H1 (cell line): ENCODE measurements around the gene SMIM32. TPM values are rescaled to one million over a fixed set of nuclear protein-coding genes. Genes with fewer than 3 reads are reported as not detected.

Experiments
- CTCF ChIA-PET: fragments of 300-600 bp; sonication (Branson Sonifier 250); formaldehyde crosslinking; loops from one replicate; lab custom pipeline; 2021; ENCODE audit not compliant: partially characterized antibody; lab: Charles Lee
- POLR2A ChIA-PET: fragments of 300-600 bp; sonication (Branson Sonifier 250); formaldehyde crosslinking; loops from one replicate; lab custom pipeline; 2021; ENCODE audit warnings: inconsistent platforms; ENCODE audit not compliant: partially characterized antibody; lab: Charles Lee
- DNase-seq, 2 experiments: peaks; one replicate each; pipeline versions ENCODE4 v3.0.0 to v3.0.0-alpha.2; 2010 to 2022; ENCODE audit warnings: low spot score in 2 of 2, low read depth in 1 of 2, mixed read lengths in 1 of 2
- FAIRE-seq: peaks from 2 replicates; lab custom pipeline; 2011; peaks lifted over from hg19 to GRCh38; lab: Jason Lieb, UNC
- H2AFZ ChIP-seq: 2 replicates; pipeline ENCODE4 v1.8.1; 2012; ENCODE audit warnings: low read length, inconsistent platforms
- H2AK5ac ChIP-seq: 2 replicates; pipeline ENCODE4 v1.6.1; 2013; ENCODE audit warnings: low read depth, low read length
- H2BK120ac ChIP-seq: replicated peaks from 2 replicates; pipeline ENCODE3; 2013; ENCODE audit warnings: low read depth, low read length, inconsistent platforms
- H2BK12ac ChIP-seq: 2 replicates; pipeline ENCODE4 v1.6.1; 2013; ENCODE audit warnings: low read depth, low read length
- H2BK15ac ChIP-seq: 2 replicates; pipeline ENCODE4 v1.6.1; 2013; ENCODE audit warnings: low read length
- H2BK20ac ChIP-seq: 2 replicates; pipeline ENCODE4 v1.6.1; 2013; ENCODE audit warnings: low read length
- H2BK5ac ChIP-seq: 2 replicates; pipeline ENCODE4 v1.6.1; 2013; ENCODE audit warnings: low read depth, low read length
- H3K14ac ChIP-seq: 2 replicates; pipeline ENCODE4 v1.6.1; 2013; ENCODE audit warnings: inconsistent platforms; ENCODE audit not compliant: insufficient read length
- H3K18ac ChIP-seq: 2 replicates; pipeline ENCODE4 v1.6.1; 2013; ENCODE audit warnings: low read length; ENCODE audit errors: extremely low read depth
- H3K23ac ChIP-seq: 2 replicates; pipeline ENCODE4 v1.6.1; 2013; ENCODE audit warnings: inconsistent platforms; ENCODE audit not compliant: insufficient read length
- H3K23me2 ChIP-seq: 2 replicates; pipeline ENCODE4 v1.6.1; 2013; ENCODE audit warnings: low read depth, low read length
- H3K27ac ChIP-seq: 2 replicates; pipeline ENCODE4 v1.6.1; 2011; ENCODE audit warnings: low read depth, low read length, inconsistent platforms
- H3K27me3 ChIP-seq, 4 experiments: replicated peaks in 1 of 4; 1 replicate in 1 of 4; 2 replicates in 3 of 4; pipeline versions ENCODE4 v1.6.1 to v1.8.1; 2011 to 2013; ENCODE audit warnings: low read length in 3 of 4, mild to moderate bottlenecking in 3 of 4, inconsistent platforms in 2 of 4, mixed read lengths in 2 of 4, moderate library complexity in 1 of 4; ENCODE audit not compliant: control insufficient read depth in 3 of 4, insufficient read depth in 3 of 4; ENCODE audit errors: extremely low read depth in 1 of 4
- H3K36me3 ChIP-seq, 4 experiments: 2 replicates each; pipeline versions ENCODE4 v1.6.1 to v1.8.1; 2011 to 2013; ENCODE audit warnings: mild to moderate bottlenecking in 4 of 4, low read length in 3 of 4, moderate library complexity in 2 of 4, control low read depth in 1 of 4, inconsistent platforms in 1 of 4; ENCODE audit not compliant: insufficient read depth in 4 of 4, control insufficient read depth in 2 of 4
- H3K4ac ChIP-seq: replicated peaks from 2 replicates; pipeline ENCODE3; 2013; ENCODE audit warnings: low read length, low read depth, mixed read lengths, inconsistent platforms; ENCODE audit not compliant: insufficient read length
- H3K4me1 ChIP-seq, 4 experiments: replicated peaks in 1 of 4; 1 replicate in 1 of 4; 2 replicates in 3 of 4; pipeline versions ENCODE4 v1.6.1 to v1.8.1; 2011 to 2013; ENCODE audit warnings: low read length in 3 of 4, inconsistent platforms in 2 of 4, mixed read lengths in 1 of 4; ENCODE audit not compliant: insufficient read depth in 4 of 4, control insufficient read depth in 3 of 4
- H3K4me2 ChIP-seq, 2 experiments: 2 replicates each; pipeline versions ENCODE4 v1.6.1 to v1.8.1; 2011 to 2013; ENCODE audit warnings: low read depth in 2 of 2, low read length in 2 of 2, control low read depth in 1 of 2, inconsistent platforms in 1 of 2, mild to moderate bottlenecking in 1 of 2; ENCODE audit not compliant: insufficient read depth in 1 of 2
- H3K4me3 ChIP-seq, 4 experiments: fragments of 200-600, 300-600 bp in 1 of 4; sonication (generic), shearing (Covaris generic), sonication (Bioruptor Twin) in 1 of 4; 2 replicates each; pipeline versions ENCODE4 v1.5.1 to v1.8.1; 2011 to 2016; ENCODE audit warnings: low read length in 4 of 4, low read depth in 3 of 4, control low read depth in 2 of 4, inconsistent platforms in 2 of 4, mild to moderate bottlenecking in 2 of 4, mixed read lengths in 1 of 4, moderate library complexity in 1 of 4; ENCODE audit not compliant: insufficient read depth in 2 of 4; ENCODE audit errors: extremely low read depth in 1 of 4
- H3K56ac ChIP-seq: replicated peaks from 2 replicates; pipeline ENCODE3; 2013; ENCODE audit warnings: low read depth, mild to moderate bottlenecking, mixed read lengths, low read length, inconsistent platforms; ENCODE audit not compliant: insufficient read length
- H3K79me1 ChIP-seq: 2 replicates; pipeline ENCODE4 v1.6.1; 2013; ENCODE audit warnings: low read depth, low read length, control low read depth
- H3K79me2 ChIP-seq, 2 experiments: 2 replicates each; pipeline versions ENCODE4 v1.6.1 to v1.8.1; 2012 to 2013; ENCODE audit warnings: low read length in 2 of 2, mild to moderate bottlenecking in 2 of 2, inconsistent platforms in 1 of 2; ENCODE audit not compliant: insufficient read depth in 2 of 2, control insufficient read depth in 1 of 2
- H3K9ac ChIP-seq, 4 experiments: replicated peaks in 1 of 4; 1 replicate in 1 of 4; 2 replicates in 3 of 4; pipeline versions ENCODE4 v1.6.1 to v1.8.1; 2011 to 2013; ENCODE audit warnings: low read depth in 3 of 4, low read length in 3 of 4, control low read depth in 2 of 4, mild to moderate bottlenecking in 2 of 4, moderate library complexity in 2 of 4, inconsistent platforms in 1 of 4; ENCODE audit errors: extremely low read depth in 1 of 4
- H3K9me3 ChIP-seq, 2 experiments: 2 replicates each; pipeline versions ENCODE4 v1.6.1 to v1.8.1; 2012 to 2013; ENCODE audit warnings: mild to moderate bottlenecking in 2 of 2, moderate library complexity in 2 of 2, control low read depth in 1 of 2, inconsistent platforms in 1 of 2, low read depth in 1 of 2, low read length in 1 of 2, mixed read lengths in 1 of 2; ENCODE audit not compliant: insufficient read depth in 2 of 2
- H4K20me1 ChIP-seq, 2 experiments: replicated peaks in 1 of 2; 2 replicates each; pipeline versions ENCODE3 to v1.8.1; 2011 to 2013; ENCODE audit warnings: inconsistent platforms in 2 of 2, low read length in 2 of 2, mild to moderate bottlenecking in 1 of 2; ENCODE audit not compliant: insufficient read depth in 2 of 2, control insufficient read depth in 1 of 2
- H4K5ac ChIP-seq: 2 replicates; pipeline ENCODE4 v1.6.1; 2013; ENCODE audit warnings: low read length, low read depth, mixed read lengths, inconsistent platforms; ENCODE audit not compliant: insufficient read length
- H4K8ac ChIP-seq: 2 replicates; pipeline ENCODE4 v1.8.0; 2013; ENCODE audit warnings: mild to moderate bottlenecking, moderate library complexity, low read length, inconsistent platforms; ENCODE audit not compliant: insufficient read depth; ENCODE audit errors: extremely low read depth
- H4K91ac ChIP-seq: replicated peaks from 2 replicates; pipeline ENCODE3; 2013; ENCODE audit warnings: low read length, mixed read lengths, inconsistent platforms; ENCODE audit not compliant: insufficient read length
- WGBS, 2 experiments: shearing (Covaris generic) in 1 of 2; methylation state at CpG; one replicate each; pipeline versions ENCODE4 v1.1.6 to v1.1.7; 2013 to 2015; ENCODE audit warnings: low lambda C conversion rate in 2 of 2, mixed read lengths in 2 of 2, inconsistent platforms in 1 of 2, low coverage in 1 of 2, missing lambda C conversion rate in 1 of 2; ENCODE audit not compliant: insufficient replicate concordance in 2 of 2, insufficient coverage in 1 of 2, insufficient read length in 1 of 2; ENCODE audit errors: extremely low coverage in 1 of 2, missing lambda C conversion rate in 1 of 2; 5-methylcytosine and 5-hydroxymethylcytosine counted together
- polyA plus RNA-seq, 7 experiments: library from polyadenylated mRNA; depleted of rRNA in 3 of 7; stranded (reverse) in 5 of 7; unstranded in 2 of 7; fragments of >200 nt in 5 of 7; fragments of 200-250 nt in 2 of 7; gene quantifications; 1 replicate in 5 of 7; 2 replicates in 1 of 7; 4 replicates in 1 of 7; pipeline versions ENCODE4 v1.2.1 to v1.2.3, GENCODE V29; 2011 to 2013; ENCODE audit warnings: missing spikeins in 2 of 7, mixed read lengths in 2 of 7
- total RNA-seq: library from RNA; stranded (reverse); fragmentation: NEBNext Ultra II Directional; extraction: Animal tissue kit (Norgen Biotek cat#: 25700); gene quantifications from 2 replicates; pipeline ENCODE4 v1.2.1, GENCODE V29; 2021

Gene SMIM32
- total and polyA plus RNA-seq, 2 of the 8 experiments (the other 6 are each of a cell fraction or from before 2014, with no cell fraction given): 0.09 to 0.22 TPM

GRCh38 chr5:136222580-136223235, 29.7 kb upstream of the SMIM32 start:
- H3K27ac ChIP-seq: no peak overlapping the region
- POLR2A ChIA-PET: interaction anchor here (0.7 kb wide), 1 partner anchor 33 kb away, joined by 3 read pairs; no protein-coding TSS in a partner anchor
- no peak overlapping the region for H3K9ac ChIP-seq
- no peak overlapping the region for H3K18ac ChIP-seq
- H3K79me1 ChIP-seq: no peaks in the 10 kb centered on the region
- H4K5ac ChIP-seq: no peak overlapping the region
- CTCF ChIA-PET: interaction anchor here (1.8 to 5.5 kb wide), 2 partner anchors 11 to 27 kb away, joined by 5 to 37 read pairs; no protein-coding TSS in a partner anchor
- H4K20me1 ChIP-seq: no peaks in the 10 kb centered on the region
- WGBS, 2 experiments: 89% methylated on average over 4 of the region's 4 CpGs; no CpG with 5 or more reads in 1 of the 2 experiments
- H3K4me1 ChIP-seq: peaks cover 0 to 6% (median 0%) of the 10 kb centered on the region in 4 experiments; a peak in 1 of 7 replicates
- no peak overlapping the region for H2BK120ac ChIP-seq
- H3K79me2 ChIP-seq: no peaks in the 10 kb centered on the region
- no peak overlapping the region for H4K8ac ChIP-seq
- H3K14ac ChIP-seq: no peak overlapping the region
- H2BK20ac ChIP-seq: no peak overlapping the region
- H3K36me3 ChIP-seq: no peaks in the 10 kb centered on the region
- no peak overlapping the region for H2BK12ac ChIP-seq
- H4K91ac ChIP-seq: no peak overlapping the region
- no peak overlapping the region for H3K4ac ChIP-seq
- no peak overlapping the region for H2AFZ ChIP-seq
- H3K56ac ChIP-seq: no peak overlapping the region
- no peak overlapping the region for H2BK15ac ChIP-seq
- no peak overlapping the region for H3K23ac ChIP-seq
- H2AK5ac ChIP-seq: no peak overlapping the region
- H3K4me2 ChIP-seq: no peak overlapping the region
- DNase-seq (no peak), FAIRE-seq (no peak)
- H2BK5ac ChIP-seq: no peak overlapping the region
- H3K9me3 ChIP-seq: peaks cover 2 to 16% of the 10 kb centered on the region in 2 experiments
- no peaks in the 10 kb centered on the region for H3K23me2 ChIP-seq
- H3K27me3 ChIP-seq: no peaks in the 10 kb centered on the region; a peak in 1 of 7 replicates
- H3K4me3 ChIP-seq: no peak overlapping the region
